Measurements from ENCODE around the gene STK24. TPM values are rescaled to one million over a fixed set of nuclear protein-coding genes. Genes with fewer than 3 reads are reported as not detected.

STK24 gene
- total RNA-seq, 6 experiments from 2014 or later = 72.2 to 89.8 (median 80.5) TPM

GRCh38 chr13:98585946-98586345 lies 9.0 kb upstream of the STK24 start:
- Mint-ChIP-seq H3K4me3 (no peak overlapping the region), H3K4me1 (ENCODE audit: low read depth) (peaks cover 37% of the 10 kb centered on the region), H3K27me3 (ENCODE audit: insufficient read depth) (peaks cover 7% of the 10 kb centered on the region), H3K36me3 (ENCODE audit: low read depth) (peaks cover 5% of the 10 kb centered on the region), H3K27ac (no peak overlapping the region), H3K9me3 (peaks cover 10% of the 10 kb centered on the region; the same call in 1 of the 2 replicates)
- TF ChIP-seq, protein P1, sequence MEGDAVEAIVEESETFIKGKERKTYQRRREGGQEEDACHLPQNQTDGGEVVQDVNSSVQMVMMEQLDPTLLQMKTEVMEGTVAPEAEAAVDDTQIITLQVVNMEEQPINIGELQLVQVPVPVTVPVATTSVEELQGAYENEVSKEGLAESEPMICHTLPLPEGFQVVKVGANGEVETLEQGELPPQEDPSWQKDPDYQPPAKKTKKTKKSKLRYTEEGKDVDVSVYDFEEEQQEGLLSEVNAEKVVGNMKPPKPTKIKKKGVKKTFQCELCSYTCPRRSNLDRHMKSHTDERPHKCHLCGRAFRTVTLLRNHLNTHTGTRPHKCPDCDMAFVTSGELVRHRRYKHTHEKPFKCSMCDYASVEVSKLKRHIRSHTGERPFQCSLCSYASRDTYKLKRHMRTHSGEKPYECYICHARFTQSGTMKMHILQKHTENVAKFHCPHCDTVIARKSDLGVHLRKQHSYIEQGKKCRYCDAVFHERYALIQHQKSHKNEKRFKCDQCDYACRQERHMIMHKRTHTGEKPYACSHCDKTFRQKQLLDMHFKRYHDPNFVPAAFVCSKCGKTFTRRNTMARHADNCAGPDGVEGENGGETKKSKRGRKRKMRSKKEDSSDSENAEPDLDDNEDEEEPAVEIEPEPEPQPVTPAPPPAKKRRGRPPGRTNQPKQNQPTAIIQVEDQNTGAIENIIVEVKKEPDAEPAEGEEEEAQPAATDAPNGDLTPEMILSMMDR (IDR thresholded peaks at IDR 0.05) = no peak
- no peak for DNase-seq

DNA sequence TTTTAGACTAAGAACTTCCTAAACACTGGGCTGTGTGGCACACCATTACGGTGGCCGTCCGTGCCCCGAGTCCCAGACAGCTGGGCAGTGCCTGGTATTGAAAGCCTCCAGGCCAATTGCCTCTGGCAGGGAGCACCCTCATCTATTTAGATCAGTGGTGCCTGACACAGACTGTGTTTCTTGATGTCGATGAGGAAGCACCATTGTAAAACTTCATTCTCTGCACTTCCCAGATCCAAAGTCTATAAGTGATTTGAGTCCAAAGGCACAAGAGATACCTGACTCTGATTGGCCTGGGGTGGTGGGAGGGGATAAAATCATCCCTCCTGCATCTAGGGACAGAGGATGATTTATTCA lies 8.5 kb upstream of the STK24 start:
- no peak overlapping the region for H3K27ac Mint-ChIP-seq
- TF ChIP-seq, protein P1 (IDR thresholded peaks at IDR 0.05) = no peak

GRCh38 chr13:98584668-98585397 lies 7.9 kb upstream of the STK24 start:
- no peak overlapping the region for H3K27ac Mint-ChIP-seq
- no peak for DNase-seq
- H3K27me3 Mint-ChIP-seq (ENCODE audit: insufficient read depth) = peaks cover 1% of the 10 kb centered on the region; the same call in 1 of the 2 replicates
- H3K9me3 Mint-ChIP-seq = 0 out of 2 replicates have a peak, but pooled peaks cover under 1% of the 10 kb centered on the region
- H3K36me3 Mint-ChIP-seq (ENCODE audit: low read depth) = peaks cover 3% of the 10 kb centered on the region
- TF ChIP-seq, protein P1 (IDR thresholded peaks at IDR 0.05) = no peak
- no peak overlapping the region for H3K4me3 Mint-ChIP-seq
- H3K4me1 Mint-ChIP-seq (ENCODE audit: low read depth) = peaks cover 37% of the 10 kb centered on the region

More for the DNA sequence above, 8.5 kb upstream of the STK24 start:
- Mint-ChIP-seq H3K4me3 (no peak overlapping the region), H3K27me3 (ENCODE audit: insufficient read depth) (peaks cover 7% of the 10 kb centered on the region), H3K36me3 (ENCODE audit: low read depth) (peaks cover 5% of the 10 kb centered on the region), H3K9me3 (peaks cover 6% of the 10 kb centered on the region; the same call in 1 of the 2 replicates), H3K4me1 (ENCODE audit: low read depth) (peaks cover 37% of the 10 kb centered on the region)
- DNase-seq = no peak

GRCh38 chr13:98582947-98583346 lies 6.0 kb upstream of the STK24 start:
- TF ChIP-seq, protein P1 (IDR thresholded peaks at IDR 0.05) = no peak
- Mint-ChIP-seq H3K27ac (peak overlapping the region; percentile 72), H3K4me1 (ENCODE audit: low read depth) (peaks cover 49% of the 10 kb centered on the region), H3K9me3 (no peaks in the 10 kb centered on the region), H3K4me3 (no peak overlapping the region), H3K36me3 (ENCODE audit: low read depth) (no peaks in the 10 kb centered on the region), H3K27me3 (ENCODE audit: insufficient read depth) (no peaks in the 10 kb centered on the region)
- DNase-seq = no peak

- Mint-ChIP-seq H3K9me3 (no peaks in the 10 kb centered on the region), H3K36me3 (ENCODE audit: low read depth) (no peaks in the 10 kb centered on the region), H3K4me3 (peak overlapping the region; percentile 11; the same call in 1 of the 2 replicates), H3K27me3 (ENCODE audit: insufficient read depth) (no peaks in the 10 kb centered on the region; the same call in 1 of the 2 replicates), H3K4me1 (ENCODE audit: low read depth) (peaks cover 55% of the 10 kb centered on the region), H3K27ac (peak overlapping the region; percentile 72)
- TF ChIP-seq, protein P1 (IDR thresholded peaks at IDR 0.05) = no peak; the same call in 1 of the 2 replicates
- DNase-seq = peak; percentile 71
These were observed 5.2 kb upstream of the STK24 start for GRCh38 chr13:98581971-98582702.
